ENCODE results near the gene KAZN.

Gene KAZN

DNA sequence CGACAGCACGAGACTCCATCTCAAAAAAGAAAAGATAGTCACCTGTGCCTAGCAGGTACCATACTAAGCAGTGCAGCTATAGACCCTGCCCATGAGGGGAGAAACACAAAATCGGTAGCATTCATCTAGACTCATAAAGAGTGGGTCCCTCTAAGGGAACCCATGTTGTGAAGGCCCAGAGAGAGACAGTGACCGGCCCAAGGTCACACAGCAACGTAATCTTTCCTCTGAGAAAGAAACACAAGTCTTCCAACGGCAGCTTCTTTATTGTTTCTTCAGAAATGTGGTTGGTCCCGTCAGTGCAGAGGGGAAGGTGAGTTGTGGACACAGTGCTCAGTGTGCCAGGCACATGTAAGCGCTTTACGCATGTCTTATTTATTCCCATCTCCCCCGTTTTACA, 356.4 kb downstream of the KAZN start:
- TF ChIP-seq, protein P1, sequence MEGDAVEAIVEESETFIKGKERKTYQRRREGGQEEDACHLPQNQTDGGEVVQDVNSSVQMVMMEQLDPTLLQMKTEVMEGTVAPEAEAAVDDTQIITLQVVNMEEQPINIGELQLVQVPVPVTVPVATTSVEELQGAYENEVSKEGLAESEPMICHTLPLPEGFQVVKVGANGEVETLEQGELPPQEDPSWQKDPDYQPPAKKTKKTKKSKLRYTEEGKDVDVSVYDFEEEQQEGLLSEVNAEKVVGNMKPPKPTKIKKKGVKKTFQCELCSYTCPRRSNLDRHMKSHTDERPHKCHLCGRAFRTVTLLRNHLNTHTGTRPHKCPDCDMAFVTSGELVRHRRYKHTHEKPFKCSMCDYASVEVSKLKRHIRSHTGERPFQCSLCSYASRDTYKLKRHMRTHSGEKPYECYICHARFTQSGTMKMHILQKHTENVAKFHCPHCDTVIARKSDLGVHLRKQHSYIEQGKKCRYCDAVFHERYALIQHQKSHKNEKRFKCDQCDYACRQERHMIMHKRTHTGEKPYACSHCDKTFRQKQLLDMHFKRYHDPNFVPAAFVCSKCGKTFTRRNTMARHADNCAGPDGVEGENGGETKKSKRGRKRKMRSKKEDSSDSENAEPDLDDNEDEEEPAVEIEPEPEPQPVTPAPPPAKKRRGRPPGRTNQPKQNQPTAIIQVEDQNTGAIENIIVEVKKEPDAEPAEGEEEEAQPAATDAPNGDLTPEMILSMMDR (IDR thresholded peaks at IDR 0.05; ENCODE audit: borderline replicate concordance, insufficient read depth, low read depth, low read length): no peak
- H3K4me3 ChIP-seq (ENCODE audit: low read depth, low read length): no peak overlapping the region

- H3K4me3 ChIP-seq (ENCODE audit: low read depth, low read length): no peak overlapping the region
Measured at GRCh38 chr1:14955402-14955801, 356.9 kb downstream of the KAZN start.

GRCh38 chr1:14955976-14956375, 357.5 kb downstream of the KAZN start:
- no peak overlapping the region for H3K4me3 ChIP-seq (ENCODE audit: low read depth, low read length)
- TF ChIP-seq, protein P1 (IDR thresholded peaks at IDR 0.05; ENCODE audit: borderline replicate concordance, insufficient read depth, low read depth, low read length): no peak

More at GRCh38 chr1:14955402-14955801, 356.9 kb downstream of the KAZN start:
- TF ChIP-seq, protein P1 (IDR thresholded peaks at IDR 0.05; ENCODE audit: borderline replicate concordance, insufficient read depth, low read depth, low read length): no peak

DNA sequence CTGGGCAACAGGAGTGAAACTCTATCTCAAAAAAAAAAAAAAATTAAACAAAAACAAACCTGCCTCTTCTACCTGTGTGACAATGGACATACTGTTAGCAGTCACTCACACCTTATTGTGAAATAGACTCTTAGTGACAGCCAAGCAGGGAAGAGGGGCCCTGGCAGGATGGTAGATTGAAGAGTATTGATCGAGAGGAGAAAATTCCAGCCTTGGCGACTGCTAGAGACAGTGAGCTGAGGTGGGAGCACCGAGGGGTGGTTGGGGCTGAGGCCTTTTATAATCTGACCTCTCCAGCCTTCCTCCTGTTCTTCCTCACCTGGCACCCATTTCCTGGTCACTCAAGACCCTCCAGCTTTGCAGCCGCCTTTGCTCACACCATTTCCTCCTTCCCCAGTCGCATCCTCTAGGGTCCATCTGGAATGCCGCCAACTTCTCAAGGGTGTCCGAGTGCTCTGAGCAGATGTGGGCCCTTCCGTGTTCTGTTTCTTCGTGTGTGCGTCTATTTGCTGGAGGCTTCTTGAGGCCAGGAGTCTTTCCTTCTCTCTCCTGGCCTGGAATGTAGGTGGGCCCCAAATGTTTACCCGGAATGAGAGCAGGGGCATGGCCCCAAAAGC, 358.2 kb downstream of the KAZN start:
- H3K4me3 ChIP-seq (ENCODE audit: low read depth, low read length): no peak overlapping the region
- TF ChIP-seq, protein P1 (IDR thresholded peaks at IDR 0.05; ENCODE audit: borderline replicate concordance, insufficient read depth, low read depth, low read length): no peak

DNA sequence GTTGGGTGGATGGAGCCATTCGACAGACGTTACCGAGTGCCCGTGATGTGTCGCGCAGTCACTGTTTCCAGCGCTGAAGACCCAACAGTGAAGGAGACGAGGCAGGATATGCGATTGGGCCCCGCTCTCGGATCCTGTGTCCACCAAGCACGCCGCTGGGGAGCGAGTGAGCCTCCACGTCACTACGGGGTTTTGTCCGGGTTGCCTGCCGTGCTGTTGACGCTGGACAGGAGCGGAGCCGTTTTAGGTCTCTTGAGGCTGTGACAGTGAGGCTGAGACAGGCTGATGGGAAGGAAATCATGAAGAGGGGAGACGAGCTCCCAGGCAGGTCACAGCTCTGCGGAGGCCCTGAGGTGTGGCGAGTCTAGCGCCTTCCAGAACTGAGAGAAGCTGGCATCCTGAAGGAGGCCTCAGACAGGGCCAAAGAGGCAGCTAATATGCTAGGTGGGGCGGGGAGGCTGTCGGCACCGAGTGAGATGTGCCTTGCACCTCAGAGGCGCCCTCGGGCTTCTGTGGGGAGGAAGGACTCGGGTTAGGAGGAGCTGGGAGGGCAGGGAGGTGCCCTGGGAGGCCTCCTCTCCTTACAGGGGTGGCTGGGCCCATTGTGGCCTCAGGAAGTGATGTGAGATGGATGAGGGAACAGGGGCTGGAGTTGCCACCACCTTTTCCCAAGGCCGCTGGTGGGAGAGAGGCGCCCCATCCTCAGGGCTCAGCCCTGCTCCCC, 359.1 kb downstream of the KAZN start:
- H3K4me3 ChIP-seq (ENCODE audit: low read depth, low read length): no peak overlapping the region
- TF ChIP-seq, protein P1 (IDR thresholded peaks at IDR 0.05; ENCODE audit: borderline replicate concordance, insufficient read depth, low read depth, low read length): no peak

DNA sequence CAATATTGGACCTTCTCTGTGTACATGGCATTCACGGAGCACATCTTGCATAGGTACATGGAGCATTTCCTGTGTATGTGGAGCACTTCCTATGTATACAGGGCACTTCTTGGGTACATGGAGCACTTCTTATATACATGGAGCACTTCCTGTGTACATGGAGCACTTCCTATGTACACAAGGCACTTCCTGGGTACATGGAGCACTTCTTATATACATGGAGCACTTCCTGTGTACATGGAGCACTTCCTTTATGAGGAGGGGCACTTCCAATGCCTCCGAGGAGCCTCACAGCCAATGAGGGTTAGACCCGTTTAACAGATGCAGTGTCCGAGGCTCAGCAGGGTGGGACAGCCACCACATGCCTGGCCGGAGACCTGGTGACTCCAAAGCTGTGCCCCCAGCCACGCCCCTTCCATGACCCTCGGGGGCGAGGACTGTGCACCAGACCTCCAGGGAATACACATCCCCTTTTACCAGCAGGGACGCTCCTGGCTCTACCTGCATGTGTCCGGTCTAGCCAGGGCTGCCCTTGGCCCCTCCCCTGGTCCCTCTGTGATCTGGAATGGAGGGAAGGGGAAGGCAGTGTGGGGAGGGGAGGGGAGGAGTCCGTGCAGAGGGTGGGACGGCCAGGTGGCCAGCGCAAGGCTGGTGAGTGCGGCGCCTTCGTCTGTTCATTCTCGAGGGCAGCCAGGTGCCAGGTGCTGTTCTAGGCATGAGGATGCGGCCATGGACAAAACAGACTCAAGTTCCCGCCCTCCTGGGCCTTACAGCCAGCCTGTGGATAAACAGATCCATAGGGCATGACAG, 360.0 kb downstream of the KAZN start:
- H3K4me3 ChIP-seq (ENCODE audit: low read depth, low read length): no peak overlapping the region
- TF ChIP-seq, protein P1 (IDR thresholded peaks at IDR 0.05; ENCODE audit: borderline replicate concordance, insufficient read depth, low read depth, low read length): no peak
